ENCODE measurements around the gene TRPM2. TPM values are rescaled to one million over a fixed set of nuclear protein-coding genes. Genes with fewer than 3 reads are reported as not detected.

The TRPM2 gene
- total and polyA plus RNA-seq, 2 donors (not counting 3 experiments of a cell fraction or from before 2014, with no cell fraction given), result not detected

DNA sequence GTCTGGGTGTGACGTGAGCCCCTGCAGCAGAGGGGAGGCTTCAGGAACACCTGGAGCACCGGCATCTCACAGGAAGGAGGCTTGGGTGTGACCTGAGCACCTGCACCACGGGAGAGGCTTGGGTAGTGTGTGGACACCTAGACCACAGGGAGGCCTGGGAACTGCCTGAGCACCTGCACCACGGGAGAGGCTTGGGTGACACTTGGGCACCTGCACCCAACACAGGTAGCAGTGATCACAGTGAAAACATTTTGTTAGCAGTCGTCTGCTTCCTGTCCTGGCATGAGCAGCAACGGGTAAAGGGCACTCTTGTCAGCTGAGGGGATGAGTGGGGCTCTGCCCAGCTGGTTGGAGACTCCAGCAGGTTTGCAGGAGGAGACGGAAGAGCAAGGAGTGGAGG lies 124.3 kb downstream of the TRPM2 start:
- BruUV-seq (replicated peaks), result no TSS peak
- Histone ChIP-seq H3K27me3 (ENCODE audit: control insufficient read depth in 2 of 2, insufficient read depth in 2 of 2, low read length in 2 of 2) (no peaks in the 10 kb centered on the region), H3K9me1 (replicated peaks; ENCODE audit: control insufficient read depth, extremely low read depth, insufficient read depth, low read length) (no peaks in the 10 kb centered on the region), H3K36me3 (ENCODE audit: control insufficient read depth in 2 of 2, extremely low read depth in 1 of 2, insufficient read depth in 2 of 2, low read length in 2 of 2) (no peaks in the 10 kb centered on the region), H3K4me1 (ENCODE audit: control insufficient read depth, extremely low read depth, insufficient read depth, low read length) (no peaks in the 10 kb centered on the region), H4K20me1 (replicated peaks; ENCODE audit: control insufficient read depth, extremely low read depth, insufficient read depth, low read length) (no peaks in the 10 kb centered on the region), H3K4me3 (replicated peaks in 1 of 3; ENCODE audit: insufficient read depth in 1 of 3, low read depth in 1 of 3, low read length in 3 of 3) (no peak overlapping the region), H3K9ac (replicated peaks; ENCODE audit: extremely low read depth, insufficient read depth, low read length) (no peak overlapping the region), H3K27ac (ENCODE audit: insufficient read depth, low read depth, low read length) (no peak overlapping the region), H2AFZ (ENCODE audit: low read depth, low read length) (no peak overlapping the region), H3K79me2 (ENCODE audit: control insufficient read depth, insufficient read depth, low read length) (no peaks in the 10 kb centered on the region), H3K9me3 (replicated peaks; ENCODE audit: control insufficient read depth, insufficient read depth, low read length) (no peaks in the 10 kb centered on the region), H3K4me2 (ENCODE audit: insufficient read depth, low read length) (no peak overlapping the region)
- no peak for DNase-seq (ENCODE audit: low read depth, low spot score)
- FAIRE-seq, result no peak
- intact Hi-C loops (cut with micrococcal nuclease) (no loop called here), dilution Hi-C loops (cut with MboI; ENCODE audit: extremely low pct_ligation_motif_present, low sequenced_read_pairs) (no loop called here)
- ChIA-PET POLR2A (no interaction called here), CTCF (interaction anchor here (0.7 kb wide), 1 partner anchor 10 kb away, joined by 3 read pairs; no protein-coding TSS in a partner anchor)
- TF ChIP-seq POLR2AphosphoS5 (IDR thresholded peaks at IDR 0.05; ENCODE audit: insufficient read depth, low read depth, low read length), result no peak
- TF ChIP-seq GATA2 (IDR thresholded peaks at IDR 0.05; ENCODE audit: insufficient read depth, insufficient read length, low read depth, low read length), result no peak
- no peak for TF ChIP-seq EZH2 (IDR thresholded peaks at IDR 0.05; ENCODE audit: borderline replicate concordance, low read depth, low read length, severe bottlenecking)
- no peak for TF ChIP-seq MAX (IDR thresholded peaks at IDR 0.05; ENCODE audit: insufficient read depth, insufficient read length)
- no peak for TF ChIP-seq FOS (IDR thresholded peaks at IDR 0.05; ENCODE audit: borderline replicate concordance, insufficient read depth, low read length)
- TF ChIP-seq MYC (IDR thresholded peaks at IDR 0.05; ENCODE audit: low read depth, low read length), result no peak
- no peak for TF ChIP-seq POLR2A (IDR thresholded peaks at IDR 0.05; ENCODE audit: low read depth, low read length)
- TF ChIP-seq JUN (IDR thresholded peaks at IDR 0.05; ENCODE audit: borderline replicate concordance, insufficient read depth, insufficient read length, low read depth), result no peak
- TF ChIP-seq, protein P1, sequence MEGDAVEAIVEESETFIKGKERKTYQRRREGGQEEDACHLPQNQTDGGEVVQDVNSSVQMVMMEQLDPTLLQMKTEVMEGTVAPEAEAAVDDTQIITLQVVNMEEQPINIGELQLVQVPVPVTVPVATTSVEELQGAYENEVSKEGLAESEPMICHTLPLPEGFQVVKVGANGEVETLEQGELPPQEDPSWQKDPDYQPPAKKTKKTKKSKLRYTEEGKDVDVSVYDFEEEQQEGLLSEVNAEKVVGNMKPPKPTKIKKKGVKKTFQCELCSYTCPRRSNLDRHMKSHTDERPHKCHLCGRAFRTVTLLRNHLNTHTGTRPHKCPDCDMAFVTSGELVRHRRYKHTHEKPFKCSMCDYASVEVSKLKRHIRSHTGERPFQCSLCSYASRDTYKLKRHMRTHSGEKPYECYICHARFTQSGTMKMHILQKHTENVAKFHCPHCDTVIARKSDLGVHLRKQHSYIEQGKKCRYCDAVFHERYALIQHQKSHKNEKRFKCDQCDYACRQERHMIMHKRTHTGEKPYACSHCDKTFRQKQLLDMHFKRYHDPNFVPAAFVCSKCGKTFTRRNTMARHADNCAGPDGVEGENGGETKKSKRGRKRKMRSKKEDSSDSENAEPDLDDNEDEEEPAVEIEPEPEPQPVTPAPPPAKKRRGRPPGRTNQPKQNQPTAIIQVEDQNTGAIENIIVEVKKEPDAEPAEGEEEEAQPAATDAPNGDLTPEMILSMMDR (IDR thresholded peaks at IDR 0.05; ENCODE audit: extremely low read depth in 1 of 2, insufficient read depth in 1 of 2, low read depth in 1 of 2, low read length in 2 of 2), result no peak

All from endothelial cell of umbilical vein (primary cell).